ENCODE results near the gene MZT2A.
"Not testable (repeated sequence)": the region's sequence is repeated elsewhere in the genome, so short reads cannot be mapped to it uniquely, and the experiment has no call there.

- TF ChIP-seq POLR2A, POLR2AphosphoS5, TAF1 (IDR thresholded peaks at IDR 0.05; ENCODE audit: low read depth, low read length): not testable (repeated sequence)
Measured at GRCh38 chr2:131519871-131520470, 27.8 kb upstream of the MZT2A start.
